HepG2 (cell line): ENCODE measurements around the gene CKAP5. TPM values are rescaled to one million over a fixed set of nuclear protein-coding genes. Genes with fewer than 3 reads are reported as not detected.

Experiments
- ATAC-seq: fragments of 200-7000 bp; cut with Tn5 transposase; 3 replicates; pipeline ENCODE4 v1.9.1; 2020; ENCODE audit warnings: mild to moderate bottlenecking, moderate library complexity
- BruUV-seq: library from RNA; stranded (reverse); fragments of 400-500 nt; replicated peaks from 2 replicates; lab custom pipeline; 2021; lab: Mats Ljungman, UMichigan
- CTCF ChIA-PET: fragments of 300-600 bp; formaldehyde crosslinking; extraction: SDS; loops from one replicate; lab custom pipeline; 2021; ENCODE audit warnings: low total read pairs, inconsistent platforms, low intra/inter-chr PET ratio; lab: Yijun Ruan, JAX
- POLR2A ChIA-PET: fragments of 350-600 bp; sonication (Branson Sonifier 250); formaldehyde crosslinking; loops from one replicate; lab custom pipeline; 2020; ENCODE audit warnings: antibody characterized with exemption, inconsistent platforms; lab: Yijun Ruan, JAX
- DNase-seq: peaks from one replicate; pipeline ENCODE4 v3.0.0-alpha.2; 2015; ENCODE audit warnings: low spot score
- FAIRE-seq: peaks from 3 replicates; lab custom pipeline; 2011; peaks lifted over from hg19 to GRCh38; lab: Jason Lieb, UNC
- H2AFZ ChIP-seq: one replicate; pipeline ENCODE4 v1.6.1; 2011; ENCODE audit warnings: low read length, inconsistent platforms
- H3K27ac ChIP-seq: fragments of 300-600 bp; 3 replicates; pipeline ENCODE4 v1.8.0; 2011; ENCODE audit warnings: mixed run types, mild to moderate bottlenecking, mixed read lengths, low read length, inconsistent platforms; ENCODE audit not compliant: insufficient read depth; ENCODE audit errors: extremely low read length
- H3K27me3 ChIP-seq, 2 experiments: fragments of 200-600 bp in 1 of 2; 2 replicates in 1 of 2; 3 replicates in 1 of 2; pipeline versions ENCODE4 v1.6.0 to v1.8.0; 2011; ENCODE audit warnings: low read length in 2 of 2, mild to moderate bottlenecking in 2 of 2, moderate library complexity in 2 of 2, inconsistent platforms in 1 of 2; ENCODE audit not compliant: insufficient read depth in 2 of 2, control insufficient read depth in 1 of 2
- H3K36me3 ChIP-seq, 2 experiments: fragments of 200-600 bp in 1 of 2; replicated peaks in 1 of 2; 2 replicates in 1 of 2; 3 replicates in 1 of 2; pipeline versions ENCODE4 v1.5.1 to v1.8.0; 2011; ENCODE audit warnings: low read length in 2 of 2, inconsistent platforms in 1 of 2; ENCODE audit not compliant: insufficient read depth in 2 of 2, control insufficient read depth in 1 of 2
- H3K4me1 ChIP-seq: 2 replicates; pipeline ENCODE4 v1.5.1; 2012; ENCODE audit warnings: low read length, inconsistent platforms; ENCODE audit not compliant: insufficient read depth
- H3K4me2 ChIP-seq: 2 replicates; pipeline ENCODE4 v1.6.0; 2011; ENCODE audit warnings: low read depth, low read length, inconsistent platforms
- H3K4me3 ChIP-seq, 3 experiments: fragments of 200-600 bp in 1 of 3; sonication (generic), shearing (Covaris generic) in 1 of 3; replicated peaks in 1 of 3; 2 replicates each; pipeline ENCODE4 v1.5.1; 2011 to 2016; ENCODE audit warnings: low read length in 3 of 3, inconsistent platforms in 2 of 3, low read depth in 2 of 3, mild to moderate bottlenecking in 2 of 3, control low read depth in 1 of 3, mixed read lengths in 1 of 3; ENCODE audit not compliant: insufficient read depth in 1 of 3
- H3K79me2 ChIP-seq: one replicate; pipeline ENCODE4 v1.6.1; 2011; ENCODE audit warnings: low read length, inconsistent platforms; ENCODE audit not compliant: insufficient read depth
- H3K9ac ChIP-seq: 2 replicates; pipeline ENCODE4 v1.6.0; 2011; ENCODE audit warnings: mild to moderate bottlenecking, low read depth, low read length, inconsistent platforms; ENCODE audit not compliant: insufficient read depth
- H3K9me3 ChIP-seq: 2 replicates; pipeline ENCODE4 v1.5.1; 2012; ENCODE audit warnings: mild to moderate bottlenecking, low read length
- H4K20me1 ChIP-seq: 2 replicates; pipeline ENCODE4 v1.6.0; 2011; ENCODE audit warnings: inconsistent platforms, mild to moderate bottlenecking, low read length, moderate library complexity; ENCODE audit not compliant: insufficient read depth
- AGO2 ChIP-seq: fragments of 200-400 bp; formaldehyde crosslinking; optimal IDR thresholded peaks from 2 replicates; pipeline ENCODE3; 2017; ENCODE audit warnings: mild to moderate bottlenecking, low read depth, low read length, moderate library complexity
- CENPT ChIP-seq: sonication (generic); formaldehyde crosslinking; IDR thresholded peaks from 2 replicates; pipeline ENCODE4 v1.8.0; 2022; ENCODE audit warnings: low read depth, mild to moderate bottlenecking, moderate library complexity, missing genetic modification reagents
- CSRNP2 ChIP-seq: sonication (generic); formaldehyde crosslinking; conservative IDR thresholded peaks from 2 replicates; pipeline ENCODE4 v1.8.0; 2022; ENCODE audit warnings: low read depth, missing genetic modification reagents
- SMYD3 ChIP-seq: sonication (generic); formaldehyde crosslinking; IDR thresholded peaks from 2 replicates; pipeline ENCODE4 v1.8.1; 2023; ENCODE audit warnings: mild to moderate bottlenecking, missing genetic modification reagents
- ZNF3 ChIP-seq: IDR thresholded peaks from 2 replicates; pipeline ENCODE4 v1.7.0; 2017; ENCODE audit warnings: inconsistent platforms
- WGBS: methylation state at CpG from one replicate; pipeline ENCODE4 v1.1.6; 2017; ENCODE audit warnings: low lambda C conversion rate; 5-methylcytosine and 5-hydroxymethylcytosine counted together
- in situ Hi-C: cut with HindIII; loops from 2 replicates; pipeline ENCODE4 v1.10.0; 2017; ENCODE audit warnings: low pct_unique_long_range_greater_than_20kb; ENCODE audit not compliant: extremely low pct_ligation_motif_present
- intact Hi-C: fragments of 100-400 bp; cut with micrococcal nuclease; formaldehyde crosslinking; loops from one replicate; pipeline ENCODE4 v1.10.0; 2022; ENCODE audit not compliant: unreplicated experiment
- polyA plus RNA-seq, 8 experiments: library from polyadenylated mRNA; depleted of rRNA in 3 of 8; stranded (reverse) in 7 of 8; unstranded in 1 of 8; fragments of >200 nt; fragmentation: Illumina TruSeq in 4 of 8; extraction: Trizol in 4 of 8; gene quantifications; 2 replicates each; pipeline versions ENCODE4 v1.2.1 to v1.2.3, GENCODE V29; 2011 to 2016; ENCODE audit warnings: low read depth in 4 of 8, missing spikeins in 1 of 8, mixed read lengths in 1 of 8; ENCODE audit not compliant: insufficient read depth in 1 of 8
- total RNA-seq, 5 experiments: library from RNA; depleted of rRNA; stranded (reverse); fragments of >200 nt; fragmentation: Illumina TruSeq; extraction: Trizol; gene quantifications; 2 replicates each; pipeline ENCODE4 v1.2.3, GENCODE V29; 2016; ENCODE audit warnings: low read depth in 1 of 5

The CKAP5 gene
- total and polyA plus RNA-seq, 2 of the 13 experiments (the other 11 are each of a cell fraction or from before 2014, with no cell fraction given), result 79.2 to 103 TPM

GRCh38 chr11:46845740-46846509, at the start of gene CKAP5 (continued):
- no peak for TF ChIP-seq CSRNP2 (CRISPR knock-in tag)
- peak; percentile 88; the same call in 1 of the 2 replicates for TF ChIP-seq CENPT (CRISPR knock-in tag)
- TF ChIP-seq SMYD3 (CRISPR knock-in tag), result peak; percentile 98
- TF ChIP-seq, all 625 proteins: peak for 261

- Histone ChIP-seq H3K36me3 (peaks cover 17 to 47% of the 10 kb centered on the region in 2 experiments; a peak in 4 of 5 replicates), H3K4me3 (no peak overlapping the region), H4K20me1 (no peaks in the 10 kb centered on the region), H3K79me2 (no peaks in the 10 kb centered on the region), H2AFZ (no peak overlapping the region), H3K4me2 (no peak overlapping the region), H3K27ac (no peak overlapping the region), H3K4me1 (no peaks in the 10 kb centered on the region), H3K9ac (no peak overlapping the region), H3K27me3 (no peaks in the 10 kb centered on the region), H3K9me3 (no peaks in the 10 kb centered on the region)
- POLR2A ChIA-PET, result no interaction called here
- CTCF ChIA-PET, result no interaction called here
- 94% methylated on average over 6 of the region's 10 CpGs for WGBS
- TF ChIP-seq ZNF3 (CRISPR knock-in tag) (no peak), AGO2 (peak; percentile 14)
- FAIRE-seq, result no peak
- in situ Hi-C loops, result no loop called here
- no peak for DNase-seq
- BruUV-seq, result no TSS peak
- intact Hi-C loops, result no loop called here
- no peak for ATAC-seq
Observed at GRCh38 chr11:46895821-46896220, 49.7 kb upstream of the CKAP5 start.
